ENCODE data around the gene SUOX.
A peak's percentile ranks its signal among the peaks of the same experiment; 100 is the strongest.

The SUOX gene

DNA sequence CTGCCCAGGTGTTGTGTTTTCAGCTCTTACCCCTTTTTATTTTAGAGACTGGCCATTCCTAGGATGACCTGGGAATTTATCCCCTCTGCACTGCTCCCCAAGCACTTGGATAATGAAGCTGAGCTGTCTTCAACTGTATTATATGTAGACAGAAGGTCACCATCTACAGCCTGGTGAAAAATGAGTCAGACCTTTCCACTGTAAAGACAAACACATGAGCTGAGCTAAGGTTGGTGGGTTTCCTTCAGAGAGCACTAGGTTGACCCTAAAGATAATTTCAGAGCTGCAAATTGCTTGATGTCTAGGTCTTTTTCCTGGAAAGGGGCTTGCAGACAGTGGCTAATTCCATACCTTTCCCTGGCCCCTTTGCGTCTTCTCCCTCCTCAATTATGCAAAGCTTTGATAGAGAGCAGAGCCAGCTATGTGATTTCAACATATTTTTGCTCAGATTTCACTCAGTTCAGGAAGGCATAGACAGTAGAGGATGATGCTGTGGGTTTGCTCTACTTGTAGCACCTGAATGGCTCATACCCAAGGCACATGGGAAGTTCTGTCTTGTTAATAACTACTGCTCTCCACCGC is 14.5 kb downstream of the SUOX start:
- no peak for DNase-seq (ENCODE audit: low read depth, low spot score)
- no peak overlapping the region for H3K4me3 ChIP-seq (ENCODE audit: low read length)

DNA sequence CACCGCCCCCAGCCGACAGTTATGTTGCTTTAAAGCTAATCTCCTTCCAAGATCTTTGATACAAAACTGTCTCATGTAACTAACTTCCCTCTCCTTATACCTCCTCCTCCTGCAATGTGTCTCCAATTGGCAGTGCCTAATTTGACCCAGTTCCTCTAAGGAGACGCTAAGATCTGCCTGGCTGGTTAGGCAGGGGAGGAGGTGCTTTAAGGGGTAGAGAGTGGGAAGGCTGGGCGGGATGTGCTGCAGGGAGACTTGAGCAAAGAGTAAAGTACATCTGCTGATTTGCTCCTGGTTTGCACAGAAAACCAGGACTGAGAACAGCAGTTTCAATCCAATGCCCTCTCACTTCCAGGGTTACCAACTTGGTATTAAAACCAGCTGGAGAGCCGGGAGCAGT is 16.4 kb downstream of the SUOX start:
- DNase-seq (ENCODE audit: low read depth, low spot score), result no peak
- H3K4me3 ChIP-seq (ENCODE audit: low read length), result no peak overlapping the region

DNA sequence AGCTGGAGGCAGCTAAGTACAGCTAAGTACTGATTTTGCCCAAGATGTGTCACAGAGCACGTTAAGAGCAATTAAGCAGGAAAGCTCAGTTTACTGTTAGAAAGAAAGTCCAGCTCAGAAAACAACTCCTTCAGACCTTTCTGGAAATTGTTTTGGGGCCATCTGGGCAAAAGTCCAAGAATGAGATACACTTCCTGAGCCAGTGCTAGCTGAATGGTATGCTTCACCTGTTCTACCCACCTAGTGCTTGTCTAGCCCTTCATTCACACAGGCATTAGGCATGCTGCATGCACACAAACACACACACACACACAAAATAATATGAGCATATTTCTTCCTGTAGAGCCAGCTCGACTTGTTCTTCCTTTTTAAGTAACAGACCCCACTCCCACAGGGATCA is 17.1 kb downstream of the SUOX start:
- H3K4me3 ChIP-seq (ENCODE audit: low read length), result no peak overlapping the region
- DNase-seq (ENCODE audit: low read depth, low spot score), result no peak

DNA sequence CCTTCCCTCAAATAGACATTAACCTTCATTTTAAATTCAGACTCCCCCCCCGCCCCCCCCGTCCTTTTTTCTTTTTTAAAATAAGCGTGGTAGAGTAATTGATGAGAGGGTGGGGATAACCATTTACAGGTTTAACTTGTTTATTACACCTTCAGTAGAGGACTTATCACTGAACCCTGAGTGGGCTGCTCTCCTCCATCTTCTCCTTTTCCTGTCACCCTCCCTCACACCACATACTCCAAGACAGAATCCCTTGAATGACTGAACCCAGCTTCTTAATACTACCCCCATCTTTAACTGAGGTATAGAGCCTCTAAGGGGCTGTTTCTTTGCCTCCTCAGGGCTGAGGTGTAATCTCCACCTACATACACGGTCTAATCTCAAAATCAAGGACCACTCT is 20.1 kb downstream of the SUOX start:
- DNase-seq (ENCODE audit: low read depth, low spot score), result no peak
- no peak overlapping the region for H3K4me3 ChIP-seq (ENCODE audit: low read length)

DNA sequence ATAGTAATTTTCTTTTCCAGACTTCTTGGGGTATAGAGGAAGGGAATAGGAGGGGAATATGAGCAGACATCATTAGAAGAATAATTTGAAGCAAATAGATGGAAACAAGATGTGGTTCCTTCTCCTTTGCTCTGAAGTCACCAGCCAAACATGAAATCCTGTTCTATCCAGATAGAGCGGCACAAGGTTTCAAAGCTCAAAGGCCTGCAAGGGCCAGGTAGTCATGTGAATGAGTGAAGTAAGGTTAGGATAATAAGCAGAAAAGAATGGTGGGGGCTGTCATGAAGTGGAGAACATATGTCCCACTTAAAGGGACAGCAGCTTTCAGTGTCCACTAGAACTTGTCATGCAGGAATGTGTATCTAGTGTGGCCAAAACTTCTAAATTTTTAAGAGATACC is 21.3 kb downstream of the SUOX start:
- no peak for DNase-seq (ENCODE audit: low read depth, low spot score)

DNA sequence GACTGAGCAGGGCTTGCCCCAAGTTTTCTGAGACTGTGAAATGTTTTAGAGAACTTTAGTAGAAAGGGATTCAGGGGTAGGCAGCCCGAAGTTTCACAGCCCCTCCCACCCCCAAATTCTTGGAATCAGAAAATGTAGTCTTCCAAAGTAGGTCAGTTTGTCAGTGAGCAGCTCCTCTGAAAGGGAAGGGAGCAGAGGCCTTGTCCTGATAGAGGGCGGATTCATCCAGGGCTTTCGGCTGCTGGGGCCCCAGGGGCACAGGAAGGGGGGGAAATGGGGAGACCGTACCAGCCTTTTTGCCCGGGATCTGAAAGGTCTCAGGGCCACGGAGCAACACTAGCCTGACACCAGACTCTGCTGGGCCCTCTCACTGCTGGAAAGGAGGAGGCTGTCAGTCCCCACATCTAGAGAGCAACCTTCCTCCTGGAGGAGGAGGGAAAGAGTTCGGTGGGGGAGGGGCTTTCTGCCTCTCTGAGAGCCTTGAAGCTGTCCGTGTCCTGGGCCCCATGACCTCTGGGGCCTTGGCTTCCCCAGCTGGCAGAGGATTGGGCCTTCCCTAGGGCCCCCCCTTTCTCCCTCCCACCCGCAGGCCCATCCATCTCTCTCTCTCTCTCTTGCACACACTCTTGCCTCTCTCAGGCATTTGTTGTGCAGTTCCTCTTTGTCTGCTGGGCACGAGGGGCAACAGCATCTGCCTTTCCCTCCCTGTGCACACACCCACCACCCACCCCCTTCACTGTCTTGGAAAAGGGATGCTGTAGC is 23.5 kb downstream of the SUOX start, which contains the start of gene IKZF4:
Gene IKZF4 (plus strand): TSS at position 621 of the 762 bp plus-strand sequence. CDS start 451 bp downstream, outside the sequence.
- no peak within 1 kb of the TSS for H3K4me3 ChIP-seq (ENCODE audit: low read length)
- no peak for DNase-seq (ENCODE audit: low read depth, low spot score)

More for the DNA sequence above, 21.3 kb downstream of the SUOX start:
- H3K4me3 ChIP-seq (ENCODE audit: low read length), result no peak overlapping the region

DNA sequence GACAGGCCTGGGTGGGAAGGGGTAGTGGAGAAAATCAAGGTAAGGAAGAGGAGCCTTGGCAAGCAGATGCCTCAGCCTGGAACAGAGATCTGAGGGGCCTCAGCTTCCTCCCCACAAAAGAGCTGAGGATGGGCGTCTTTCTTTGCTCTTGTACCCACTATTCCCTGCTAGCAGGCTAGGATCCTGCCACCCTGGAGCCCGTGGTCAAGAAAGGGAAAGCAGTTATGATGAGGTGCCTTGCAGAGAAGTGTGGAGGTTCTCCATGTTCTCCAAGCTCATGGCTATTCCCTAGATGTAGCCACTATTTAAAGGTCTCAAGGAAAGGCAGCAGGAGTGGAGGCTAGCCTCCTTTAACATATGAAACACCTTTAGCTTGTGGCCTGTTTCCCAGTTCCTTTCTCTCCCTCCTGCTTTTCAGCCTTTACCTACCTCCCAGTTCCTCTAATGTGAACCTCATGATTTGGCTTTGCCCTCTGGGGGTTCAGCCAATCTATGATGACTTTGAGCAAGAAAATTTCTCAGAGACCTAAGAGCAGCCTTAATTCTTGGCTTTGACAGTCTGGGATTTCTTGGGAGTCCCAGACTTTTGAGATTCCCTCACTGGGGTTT is 24.9 kb downstream of the SUOX start:
- no peak for DNase-seq (ENCODE audit: low read depth, low spot score)
- no peak overlapping the region for H3K4me3 ChIP-seq (ENCODE audit: low read length)

DNA sequence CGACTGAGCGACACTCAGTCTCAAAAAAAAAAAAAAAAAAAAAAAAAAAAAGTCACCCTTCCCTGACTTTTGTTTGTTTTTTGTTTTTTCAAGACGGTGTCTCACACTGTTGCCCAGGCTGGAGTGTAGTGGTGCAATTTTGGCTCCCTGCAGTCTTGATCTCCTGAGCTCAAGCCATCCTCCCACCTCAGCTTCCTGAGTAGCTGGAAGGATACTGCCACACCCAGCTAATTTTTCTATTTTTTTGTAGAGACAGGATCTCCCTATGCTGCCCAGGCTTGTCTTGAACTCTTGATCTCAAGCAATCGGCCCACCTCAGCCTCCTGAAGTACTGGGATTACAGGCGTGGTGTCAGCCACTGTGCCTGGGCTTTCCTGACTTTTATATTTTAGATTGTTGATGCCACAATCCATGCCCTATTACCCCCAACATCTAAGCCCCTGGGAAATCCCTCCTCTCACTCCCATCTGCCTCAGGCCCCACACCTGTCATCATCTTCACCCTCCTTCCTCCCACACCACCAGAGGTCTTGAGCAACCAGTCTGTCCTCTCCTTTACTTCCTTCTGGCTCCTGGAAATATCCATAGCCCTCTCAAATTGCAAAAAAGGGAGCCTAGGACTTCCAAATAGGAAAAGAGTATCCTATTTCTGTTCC is 31.6 kb downstream of the SUOX start:
- no peak for DNase-seq (ENCODE audit: low read depth, low spot score)
- no peak overlapping the region for H3K4me3 ChIP-seq (ENCODE audit: low read length)

DNA sequence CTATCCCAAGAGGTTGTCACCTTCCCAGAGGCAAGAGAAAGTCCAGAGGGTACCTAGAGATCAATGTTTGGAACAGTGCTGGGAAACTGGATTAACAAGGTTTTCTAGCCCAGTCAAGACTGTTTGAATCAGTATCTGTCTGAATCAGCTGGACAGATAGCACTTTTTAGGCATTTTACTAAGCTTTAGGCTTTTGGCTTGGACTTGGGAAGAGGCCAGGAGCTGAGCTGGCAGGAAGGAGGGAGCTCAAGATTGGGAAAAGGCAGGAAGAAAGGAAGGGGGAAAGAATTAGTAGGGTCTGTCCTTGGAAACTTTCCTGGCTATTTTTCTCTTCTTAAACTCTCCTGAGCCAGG is 32.1 kb downstream of the SUOX start:
- DNase-seq (ENCODE audit: low read depth, low spot score), result no peak
- H3K4me3 ChIP-seq (ENCODE audit: low read length), result no peak overlapping the region

DNA sequence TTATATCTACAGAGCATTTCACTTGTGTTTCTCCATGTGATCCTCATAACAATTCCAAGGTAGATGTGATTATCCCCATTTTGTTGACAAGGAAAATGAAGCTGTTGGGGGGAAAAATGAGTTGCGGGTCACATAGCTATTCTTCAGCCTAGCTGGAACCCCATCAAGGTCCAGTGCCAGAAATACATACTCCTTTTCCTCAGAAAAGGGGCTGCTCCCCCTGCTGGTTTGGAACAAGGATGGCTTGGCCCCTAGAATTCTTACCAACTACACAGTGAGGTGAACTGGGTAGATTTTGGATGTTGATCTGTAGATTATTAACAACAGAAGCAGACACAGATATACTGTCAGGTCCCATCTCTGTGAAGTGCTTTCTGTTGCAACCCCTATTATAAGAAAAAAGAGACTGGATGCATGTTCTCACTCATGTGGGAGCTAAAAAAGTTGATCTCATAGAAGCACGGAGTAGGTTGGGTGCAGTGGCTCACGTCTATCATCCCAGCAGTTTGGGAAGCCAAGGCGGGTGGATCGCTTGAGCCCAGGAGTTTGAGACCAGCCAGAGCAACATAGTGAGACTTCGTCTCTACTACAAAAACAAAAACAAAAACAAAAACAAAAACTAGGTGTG is 32.7 kb downstream of the SUOX start:
- peak; percentile 34 for DNase-seq (ENCODE audit: low read depth, low spot score)
- no peak overlapping the region for H3K4me3 ChIP-seq (ENCODE audit: low read length)

DNA sequence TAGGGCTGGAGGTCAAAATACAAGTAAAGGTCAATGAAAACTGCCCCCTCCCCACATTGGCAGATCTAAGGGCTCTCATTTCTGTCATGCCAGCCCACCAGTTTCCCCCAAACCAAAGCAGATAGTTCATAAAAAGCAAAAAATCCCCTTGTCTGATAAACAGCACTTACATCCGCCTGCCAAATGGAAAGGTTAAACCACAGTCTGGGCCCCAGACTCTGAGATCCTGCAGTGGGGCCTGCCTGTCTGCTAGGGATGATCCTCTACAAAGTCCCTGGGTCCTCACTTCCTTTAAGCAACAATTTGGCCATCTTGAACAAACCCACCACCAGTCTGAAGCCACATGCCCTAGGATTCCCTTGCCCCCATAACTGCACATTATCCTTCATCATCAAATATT is 34.9 kb downstream of the SUOX start:
- DNase-seq (ENCODE audit: low read depth, low spot score), result no peak
- H3K4me3 ChIP-seq (ENCODE audit: low read length), result no peak overlapping the region

DNA sequence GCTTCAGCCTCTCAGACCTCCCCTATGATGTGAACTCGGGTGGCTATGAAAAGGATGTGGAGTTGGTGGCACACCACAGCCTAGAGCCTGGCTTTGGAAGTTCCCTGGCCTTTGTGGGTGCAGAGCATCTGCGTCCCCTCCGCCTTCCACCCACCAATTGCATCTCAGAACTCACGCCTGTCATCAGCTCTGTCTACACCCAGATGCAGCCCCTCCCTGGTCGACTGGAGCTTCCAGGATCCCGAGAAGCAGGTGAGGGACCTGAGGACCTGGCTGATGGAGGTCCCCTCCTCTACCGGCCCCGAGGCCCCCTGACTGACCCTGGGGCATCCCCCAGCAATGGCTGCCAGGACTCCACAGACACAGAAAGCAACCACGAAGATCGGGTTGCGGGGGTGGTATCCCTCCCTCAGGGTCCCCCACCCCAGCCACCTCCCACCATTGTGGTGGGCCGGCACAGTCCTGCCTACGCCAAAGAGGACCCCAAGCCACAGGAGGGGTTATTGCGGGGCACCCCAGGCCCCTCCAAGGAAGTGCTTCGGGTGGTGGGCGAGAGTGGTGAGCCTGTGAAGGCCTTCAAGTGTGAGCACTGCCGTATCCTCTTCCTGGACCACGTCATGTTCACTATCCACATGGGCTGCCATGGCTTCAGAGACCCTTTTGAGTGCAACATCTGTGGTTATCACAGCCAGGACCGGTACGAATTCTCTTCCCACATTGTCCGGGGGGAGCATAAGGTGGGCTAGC is 37.7 kb downstream of the SUOX start:
- DNase-seq (ENCODE audit: low read depth, low spot score), result peak; percentile 48
- H3K4me3 ChIP-seq (ENCODE audit: low read length), result no peak overlapping the region

DNA sequence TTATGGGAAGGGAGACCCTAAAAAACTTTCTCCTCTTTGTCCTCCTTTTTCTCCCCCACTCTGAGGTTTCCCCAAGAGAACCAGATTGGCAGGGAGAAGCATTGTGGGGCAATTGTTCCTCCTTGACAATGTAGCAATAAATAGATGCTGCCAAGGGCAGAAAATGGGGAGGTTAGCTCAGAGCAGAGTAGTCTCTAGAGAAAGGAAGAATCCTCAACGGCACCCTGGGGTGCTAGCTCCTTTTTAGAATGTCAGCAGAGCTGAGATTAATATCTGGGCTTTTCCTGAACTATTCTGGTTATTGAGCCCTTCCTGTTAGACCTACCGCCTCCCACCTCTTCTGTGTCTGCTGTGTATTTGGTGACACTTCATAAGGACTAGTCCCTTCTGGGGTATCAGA is 40.1 kb downstream of the SUOX start:
- no peak for DNase-seq (ENCODE audit: low read depth, low spot score)
- H3K4me3 ChIP-seq (ENCODE audit: low read length), result no peak overlapping the region

DNA sequence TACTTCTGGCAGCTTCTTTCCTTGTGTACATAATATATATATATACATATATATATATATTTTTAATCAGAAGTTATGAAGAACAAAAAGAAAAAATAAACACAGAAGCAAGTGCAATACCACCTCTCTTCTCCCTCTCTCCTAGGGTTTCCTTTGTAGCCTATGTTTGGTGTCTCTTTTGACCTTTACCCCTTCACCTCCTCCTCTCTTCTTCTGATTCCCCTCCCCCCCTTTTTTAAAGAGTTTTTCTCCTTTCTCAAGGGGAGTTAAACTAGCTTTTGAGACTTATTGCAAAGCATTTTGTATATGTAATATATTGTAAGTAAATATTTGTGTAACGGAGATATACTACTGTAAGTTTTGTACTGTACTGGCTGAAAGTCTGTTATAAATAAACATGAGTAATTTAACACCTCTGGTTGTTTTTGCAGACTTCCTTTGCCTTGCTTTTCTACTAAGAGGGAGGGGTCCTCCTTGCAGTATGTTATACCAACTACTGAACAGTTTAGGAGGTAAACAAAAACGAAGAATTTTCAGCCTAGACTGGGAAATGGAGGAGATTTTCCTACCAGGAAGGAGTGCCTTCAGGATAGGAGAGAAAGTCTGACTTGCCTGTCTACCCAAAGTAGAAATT is 41.1 kb downstream of the SUOX start:
- no peak overlapping the region for H3K4me3 ChIP-seq (ENCODE audit: low read length)
- DNase-seq (ENCODE audit: low read depth, low spot score), result no peak

DNA sequence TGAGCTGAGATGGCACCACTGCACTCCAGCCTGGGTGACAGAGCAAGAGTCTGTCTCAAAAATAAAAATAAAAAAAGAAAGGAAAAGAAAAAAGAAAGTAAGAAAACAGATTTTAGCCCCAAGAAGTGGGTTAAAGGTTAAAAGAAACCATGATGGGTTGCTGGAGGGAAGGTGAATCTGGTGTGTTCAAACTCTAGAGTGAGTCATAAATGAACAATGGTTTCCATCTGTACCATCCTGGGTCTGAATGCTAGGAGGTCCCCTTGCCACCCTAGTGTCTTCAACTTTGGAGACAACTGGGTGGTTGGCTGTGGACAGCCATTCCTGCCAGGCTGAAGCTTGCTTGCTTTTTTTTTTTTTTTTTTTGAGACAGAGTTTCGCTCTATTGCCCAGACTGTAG is 43.1 kb downstream of the SUOX start:
- H3K4me3 ChIP-seq (ENCODE audit: low read length), result no peak overlapping the region
- no peak for DNase-seq (ENCODE audit: low read depth, low spot score)

DNA sequence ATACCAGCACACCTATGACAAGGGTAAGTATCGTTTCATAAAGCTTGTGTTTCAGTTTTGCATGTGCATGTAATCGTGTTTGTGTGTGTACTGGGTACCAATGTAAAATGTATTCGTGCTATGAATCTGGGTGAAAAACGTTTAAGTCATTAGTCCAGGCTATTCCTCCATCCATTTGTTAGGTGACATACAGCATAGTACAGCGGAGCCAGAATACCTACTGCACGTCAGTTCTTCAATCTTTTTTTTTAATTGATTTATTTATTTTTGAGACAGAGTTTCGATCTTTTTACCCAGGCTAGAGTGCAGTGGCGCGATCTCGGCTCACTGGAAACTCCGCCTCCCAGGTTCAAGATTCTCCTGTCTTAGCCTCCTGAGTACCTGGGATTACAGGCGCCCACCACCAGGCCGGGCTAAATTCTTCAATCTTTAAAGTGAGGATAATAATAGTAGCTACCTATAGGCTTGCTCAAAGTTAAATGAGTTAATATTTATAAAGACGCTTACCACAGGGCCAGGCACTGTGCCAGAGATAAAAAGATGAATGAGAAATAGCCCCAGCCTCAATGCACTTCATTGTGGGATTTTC is 44.0 kb downstream of the SUOX start:
- no peak for DNase-seq (ENCODE audit: low read depth, low spot score)

DNA sequence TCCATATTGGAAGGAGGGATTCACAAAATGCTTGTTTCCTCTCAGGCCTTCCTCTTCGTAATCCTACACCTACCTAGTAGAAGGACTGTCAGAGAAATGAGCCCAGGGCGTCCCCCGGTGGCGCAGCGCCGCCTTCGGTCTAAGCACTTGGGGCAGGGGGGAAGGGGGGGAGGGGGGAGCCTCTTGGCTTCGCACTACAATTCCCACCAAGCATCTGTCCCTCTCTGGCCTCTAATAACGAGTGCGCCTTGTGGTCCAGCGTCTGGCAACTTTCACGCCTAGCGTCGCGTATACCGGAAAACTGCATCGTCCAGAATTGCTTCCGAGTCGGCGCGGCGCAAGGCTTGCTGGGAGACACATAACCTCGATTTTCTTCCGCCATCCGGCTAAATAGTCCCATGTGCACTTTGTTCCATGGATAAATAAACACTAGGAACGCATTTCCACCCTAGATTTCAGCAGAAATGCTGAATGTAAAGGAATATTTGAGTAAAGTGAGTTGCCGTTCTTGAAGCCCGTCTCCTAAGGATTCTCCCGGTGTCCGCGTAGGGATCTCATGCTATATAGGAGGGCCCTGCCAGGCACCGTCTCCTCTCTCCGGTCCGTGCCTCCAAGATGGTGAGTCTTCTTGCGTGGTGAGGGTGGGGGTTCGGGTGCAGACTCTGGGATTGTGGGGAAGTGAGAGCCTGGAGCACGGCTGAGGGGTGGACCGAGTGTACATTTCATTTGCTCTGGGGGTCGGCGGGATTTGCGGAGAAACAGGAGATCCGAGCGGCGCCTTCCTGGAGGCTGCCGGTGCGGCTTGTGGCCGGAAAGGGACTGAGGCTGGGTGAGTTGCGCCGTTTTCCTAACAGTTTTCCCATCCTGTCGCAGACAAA is 44.7 kb downstream of the SUOX start, which contains the start of gene RPS26:
Gene RPS26 (plus strand): TSS at position 367 of the 878 bp plus-strand sequence. CDS start 249 bp downstream, at position 616.
- peak within 1 kb of the TSS; percentile 78 for H3K4me3 ChIP-seq (ENCODE audit: low read length)
- peak; percentile 98 for DNase-seq (ENCODE audit: low read depth, low spot score)

More for the DNA sequence above, 44.0 kb downstream of the SUOX start:
- H3K4me3 ChIP-seq (ENCODE audit: low read length), result peak overlapping the region; percentile 78

All from Jurkat, Clone E6-1 (cell line).